Activated CD4-positive, alpha-beta T cell treated with anti-CD3 and anti-CD28 coated beads, Interleukin-2, amount 50 U/mL, for 16 hours (primary cell): ENCODE results near the gene CHPF2.

Source experiments
- DNase-seq: peaks from one replicate; pipeline ENCODE4 v3.0.0-alpha.2; 2020

CHPF2 gene

DNA sequence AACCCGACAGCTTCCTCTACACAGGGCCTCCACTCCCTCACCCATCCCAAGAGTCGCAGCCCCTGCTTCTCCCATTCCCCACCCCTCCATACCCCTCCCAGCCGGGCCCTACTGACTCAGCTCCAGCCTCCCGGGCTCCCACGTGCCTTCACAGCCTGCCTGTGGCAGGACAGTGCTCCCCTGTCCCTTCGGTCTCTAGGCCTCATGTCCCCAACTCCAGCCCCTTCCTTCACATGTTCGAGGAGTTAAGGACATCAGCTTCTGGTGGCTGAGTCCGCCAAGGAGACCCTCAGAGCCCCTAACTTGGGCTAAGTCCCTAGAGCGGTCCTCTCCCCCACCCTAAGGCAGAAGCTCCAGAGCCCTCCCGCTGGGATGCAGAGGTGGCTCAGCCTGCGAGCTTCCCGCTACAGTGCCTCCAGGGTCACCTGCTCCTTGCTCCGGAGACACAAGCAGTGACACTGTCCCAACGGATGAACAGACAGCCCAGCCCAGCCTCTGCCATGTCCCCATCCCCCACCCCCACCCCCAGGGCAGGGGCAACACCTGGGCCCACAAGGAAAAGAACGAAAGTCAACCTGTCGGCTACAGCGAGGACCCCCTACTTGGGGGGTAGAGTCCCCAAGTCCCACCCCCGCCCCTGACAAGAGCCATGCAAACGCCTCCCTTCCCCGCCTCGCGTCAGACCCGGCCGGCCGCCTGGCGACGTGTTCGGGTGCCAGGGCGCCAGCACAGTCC is 15.5 kb downstream of the CHPF2 start:
- no peak for DNase-seq

DNA sequence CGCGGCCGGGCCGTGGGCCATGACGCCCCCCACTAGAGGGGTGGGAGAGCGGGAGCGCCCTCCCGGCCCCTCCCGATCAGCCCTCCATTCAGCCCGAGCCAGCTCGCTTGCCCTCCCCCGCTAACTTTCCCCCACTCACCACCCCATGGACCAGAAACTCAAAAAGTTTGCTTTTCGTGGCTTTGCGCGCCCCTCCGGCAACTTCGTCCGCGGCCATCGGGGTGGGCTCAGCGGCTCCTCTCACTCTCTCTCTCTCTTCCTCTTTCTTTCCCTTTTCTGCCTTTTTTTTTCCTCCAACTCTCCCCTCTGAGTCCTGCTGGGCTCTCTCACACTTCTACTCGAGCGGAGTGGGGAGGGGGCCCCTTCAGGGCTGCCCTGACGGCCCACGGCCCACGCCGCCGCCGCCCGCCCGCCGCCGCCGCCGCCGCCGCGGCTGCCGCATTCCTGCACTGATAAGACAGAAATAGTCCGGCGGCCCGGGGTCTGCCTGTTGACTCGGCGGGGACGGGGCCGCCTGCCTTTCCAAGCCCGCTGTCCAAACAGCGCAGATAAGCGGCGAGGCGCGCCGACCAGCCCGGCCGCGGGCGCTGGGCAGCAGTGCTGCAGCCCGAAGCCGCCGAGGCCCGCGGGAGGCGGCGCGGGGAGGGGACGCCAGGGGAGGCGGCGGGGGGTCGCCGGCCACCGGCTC is 16.2 kb downstream of the CHPF2 start, which contains the start of gene SMARCD3:
Gene SMARCD3 (minus strand): TSS at position 349 of the 688 bp plus-strand sequence. CDS start 132 bp downstream, at position 217.
- no peak for DNase-seq

DNA sequence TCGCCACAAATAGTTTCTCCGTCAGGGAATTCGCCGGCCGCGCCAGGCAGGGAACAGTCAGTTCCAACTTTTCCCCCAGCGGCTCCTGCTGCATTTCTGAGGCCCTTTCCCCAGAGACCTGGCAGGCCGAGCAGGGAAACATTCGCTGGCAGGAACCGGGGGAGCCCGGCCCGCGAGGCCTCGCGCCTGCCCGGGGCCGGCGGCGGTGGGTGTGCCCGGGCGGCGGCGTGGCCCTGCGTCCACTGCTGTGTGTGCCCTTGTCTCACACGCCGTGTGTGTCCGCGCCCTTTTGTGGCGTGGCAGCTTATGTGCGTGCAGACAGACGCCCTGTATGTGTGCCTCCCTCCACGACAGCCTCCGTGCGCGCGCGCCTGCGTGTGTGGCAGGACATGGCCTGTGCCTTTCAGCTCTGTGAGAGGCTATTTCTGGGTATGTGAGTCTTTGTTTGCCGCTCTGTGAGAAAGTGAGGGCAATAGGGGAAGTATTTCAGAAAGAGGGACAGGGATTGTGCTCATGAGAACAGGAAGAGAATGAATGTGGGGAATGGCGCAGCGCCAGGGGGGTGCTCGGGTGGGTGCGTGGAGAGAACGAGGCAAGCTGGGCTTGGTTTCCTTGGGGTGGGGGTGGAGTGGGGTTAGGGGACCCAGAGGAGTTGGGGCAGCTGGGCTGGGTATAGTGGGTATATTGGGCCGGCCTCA is 16.9 kb downstream of the CHPF2 start:
- DNase-seq, result peak; percentile 32

DNA sequence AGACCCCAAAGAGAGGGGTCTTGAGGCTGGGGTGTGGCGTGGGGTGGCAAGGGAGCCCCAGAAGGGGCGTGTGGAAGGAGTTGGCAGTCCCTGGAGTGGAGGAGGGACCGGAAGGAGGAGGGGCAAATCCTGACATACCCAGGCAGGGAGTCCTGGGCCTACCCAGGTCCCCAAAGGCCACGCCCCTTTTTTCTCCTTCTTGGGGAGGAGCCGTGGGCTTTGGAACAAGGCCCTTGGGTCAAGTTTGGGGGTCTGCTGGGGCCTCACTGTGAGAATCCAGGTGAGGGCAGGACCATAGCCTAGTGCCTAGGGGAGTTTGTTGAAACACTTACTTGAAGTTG is 17.4 kb downstream of the CHPF2 start:
- DNase-seq, result no peak

DNA sequence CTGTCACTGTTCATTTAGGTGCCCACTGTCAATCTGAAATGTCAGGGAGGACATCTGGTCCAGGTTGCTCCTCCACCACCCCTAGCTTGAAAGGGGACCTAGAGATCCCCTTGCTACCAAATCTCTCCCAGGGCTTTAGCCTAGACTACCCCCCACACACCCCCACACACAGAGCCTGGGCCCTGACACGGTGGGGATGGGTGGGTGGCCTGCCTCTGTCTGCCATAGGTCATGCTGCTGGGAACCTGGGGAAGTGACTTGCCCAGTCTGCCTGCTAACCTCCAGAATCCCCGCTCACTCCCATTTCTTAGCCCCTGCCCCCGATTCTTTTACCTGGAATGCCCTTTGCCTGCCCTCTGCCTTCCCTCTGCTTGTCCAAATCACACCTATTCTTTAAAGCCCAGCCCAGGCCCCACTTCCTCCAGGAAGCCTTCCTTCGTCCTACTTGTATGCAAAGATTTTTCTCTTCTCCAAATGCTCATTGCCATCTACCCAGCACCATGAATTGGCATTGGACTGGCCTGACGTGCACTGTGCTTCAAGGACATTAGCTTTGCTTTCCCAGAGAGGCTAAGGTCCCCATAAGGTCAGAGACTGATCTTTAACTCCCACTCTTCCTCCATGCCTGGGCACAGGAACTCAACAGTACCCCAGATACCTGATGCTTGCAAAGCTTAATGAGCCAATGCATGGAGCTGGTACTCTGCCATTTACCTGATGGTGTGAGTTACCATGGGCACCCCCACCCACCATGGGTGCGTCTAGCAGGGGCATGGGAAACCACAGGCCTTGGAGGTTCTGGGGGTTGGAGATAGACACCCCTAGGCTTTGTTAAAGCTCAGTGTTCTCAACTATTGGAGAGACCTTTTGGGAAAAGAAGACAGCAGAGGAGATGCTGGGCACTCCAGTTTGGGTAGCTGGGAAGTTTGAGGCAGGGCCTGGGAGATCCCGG is 18.2 kb downstream of the CHPF2 start:
- DNase-seq, result no peak

DNA sequence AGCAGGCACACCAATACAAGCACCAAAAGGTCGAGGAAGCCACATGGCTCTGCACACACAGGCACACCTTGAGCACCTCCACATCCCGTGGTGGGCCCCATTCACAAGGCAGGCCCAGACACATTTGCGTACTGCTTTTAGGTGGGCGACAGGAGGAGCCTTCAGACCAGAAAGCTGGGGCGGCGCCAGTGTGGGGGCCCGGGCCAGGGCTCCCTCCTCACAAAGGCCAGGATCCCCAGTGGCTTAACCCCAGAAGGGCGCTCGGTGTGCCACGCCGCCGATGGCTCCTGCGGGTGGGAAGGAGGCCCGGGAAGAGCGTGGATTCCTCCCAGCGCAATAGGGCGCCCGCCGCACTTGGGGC is 19.0 kb downstream of the CHPF2 start:
- no peak for DNase-seq

DNA sequence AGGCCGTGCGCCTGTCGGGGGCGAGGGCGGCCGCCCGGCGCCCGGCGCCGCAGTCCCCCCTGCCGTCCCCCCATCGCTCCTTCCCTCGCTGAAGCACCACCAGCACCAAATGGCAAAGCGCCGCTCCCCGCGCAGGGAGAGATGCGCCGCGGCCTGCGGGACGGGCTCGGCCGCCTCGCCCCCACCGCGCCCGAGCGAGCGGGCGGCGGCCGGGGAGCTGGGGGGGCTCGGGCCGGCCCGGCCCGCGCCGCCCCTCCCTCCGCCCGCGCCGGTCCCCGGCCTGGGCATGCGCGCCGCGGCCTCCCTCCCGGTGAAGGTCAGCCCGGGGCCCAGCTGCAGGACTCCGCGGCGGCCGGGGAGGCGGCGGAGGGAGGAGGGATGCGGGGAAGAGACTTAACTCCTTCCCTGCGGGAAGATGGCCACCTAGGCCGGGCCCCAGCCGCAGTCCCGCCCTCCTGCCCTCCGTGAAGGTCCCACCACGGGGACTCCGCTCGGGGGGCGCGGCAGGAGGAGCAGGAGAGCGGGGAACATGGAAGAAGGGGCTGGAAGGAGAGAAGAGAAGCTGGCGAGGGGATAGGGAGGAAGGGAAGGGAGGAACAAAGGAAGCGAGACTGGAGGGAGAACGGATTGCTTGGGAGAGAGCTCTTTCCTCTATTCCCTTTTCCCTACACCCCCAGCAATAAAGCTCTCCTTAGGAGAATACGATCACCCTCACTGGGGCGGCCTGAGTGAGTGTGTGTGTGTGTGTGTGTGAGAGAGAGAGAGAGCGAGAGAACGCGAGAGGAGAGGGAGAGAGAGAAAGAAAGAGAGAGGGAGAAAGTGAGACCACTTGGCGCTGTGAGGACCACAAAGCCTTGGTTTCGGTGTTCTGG is 19.6 kb downstream of the CHPF2 start:
- no peak for DNase-seq

DNA sequence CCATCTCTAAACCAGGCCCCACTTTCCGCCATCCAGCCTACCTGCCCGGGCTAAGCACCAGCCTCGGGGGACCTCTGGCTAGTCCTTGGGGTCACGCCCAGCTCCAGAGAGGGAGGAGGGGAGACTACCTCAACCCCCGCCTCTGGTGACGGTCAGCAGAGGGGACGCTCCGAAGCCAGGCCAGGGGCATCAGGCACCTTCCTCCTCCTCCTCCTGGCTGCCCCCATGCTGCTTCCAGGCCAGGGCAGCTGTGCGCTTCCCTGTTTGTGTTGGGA is 20.2 kb downstream of the CHPF2 start:
- no peak for DNase-seq

DNA sequence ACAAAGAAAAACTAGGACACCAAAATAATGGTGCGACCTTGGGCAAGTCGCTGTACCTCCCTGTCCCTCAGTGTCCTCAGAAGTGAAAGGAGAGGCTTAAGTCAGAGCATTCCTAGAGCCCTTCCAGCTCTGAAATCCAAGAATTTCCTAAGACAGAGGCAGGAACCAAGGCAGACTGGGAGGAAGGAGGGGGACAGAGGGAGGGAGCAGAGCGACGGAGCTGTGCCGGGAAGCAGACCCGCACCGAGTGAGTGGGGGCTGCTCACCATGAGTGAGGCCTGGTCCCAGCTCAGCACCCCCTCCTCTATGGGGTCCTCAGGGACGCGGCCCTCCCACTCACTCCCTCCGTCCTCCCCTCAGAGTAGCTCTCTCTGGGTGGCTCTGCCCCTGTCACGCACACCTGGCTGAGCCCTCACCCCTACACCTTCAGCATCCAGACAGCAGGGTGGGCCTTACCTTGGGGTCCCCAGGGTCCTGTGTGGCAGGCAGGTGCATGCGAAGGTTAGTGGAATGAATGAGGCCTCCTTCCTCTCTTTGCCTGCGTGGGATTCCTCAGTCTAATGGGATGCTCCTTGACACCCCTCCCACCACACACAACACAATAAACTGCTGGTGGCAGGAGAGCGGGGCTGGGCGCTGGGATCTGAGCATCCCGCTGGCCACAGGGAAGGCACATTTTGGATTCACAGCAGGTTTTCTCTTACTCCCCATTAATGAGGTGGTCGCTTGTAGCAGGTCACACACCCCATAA is 20.9 kb downstream of the CHPF2 start:
- no peak for DNase-seq

DNA sequence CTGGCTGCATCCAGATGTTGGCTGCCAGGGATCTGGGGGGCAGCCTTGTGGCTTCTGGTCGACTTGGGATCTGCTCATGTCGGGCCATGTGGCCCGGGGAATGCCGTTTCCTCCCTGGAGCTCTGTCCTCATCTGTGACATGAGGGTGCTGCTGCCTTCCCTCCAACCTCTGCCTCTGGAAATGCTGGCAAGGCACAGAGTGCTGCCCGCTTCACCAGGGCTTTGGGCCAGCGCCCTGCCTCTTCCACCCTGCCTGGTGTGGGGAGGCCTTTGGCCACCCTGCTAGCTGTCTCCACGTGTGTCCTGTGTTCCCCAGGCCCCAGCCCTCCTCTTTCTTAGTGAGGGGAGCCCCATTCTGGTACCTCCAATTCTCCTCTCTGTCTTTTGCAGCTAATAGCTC is 22.0 kb downstream of the CHPF2 start:
- DNase-seq, result no peak

DNA sequence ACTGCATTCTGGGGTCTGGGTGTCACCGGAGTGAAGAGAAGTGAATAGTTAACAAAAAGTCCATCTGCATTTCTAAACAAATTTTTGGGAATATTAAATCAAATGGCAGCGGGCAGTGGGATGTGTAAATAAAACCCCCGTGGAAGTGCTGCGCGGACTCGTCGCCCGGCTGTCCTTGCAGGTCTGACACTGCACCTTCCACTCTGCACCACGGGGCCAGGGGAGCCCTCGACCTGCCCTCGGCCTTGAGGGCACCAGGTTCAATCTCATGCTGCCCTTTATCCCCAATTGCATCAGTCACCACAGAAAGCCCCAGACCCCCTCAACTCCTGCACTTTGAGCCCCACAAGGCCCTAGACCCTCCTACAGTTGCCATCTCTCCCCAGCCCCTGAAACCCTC is 22.6 kb downstream of the CHPF2 start:
- DNase-seq, result no peak

DNA sequence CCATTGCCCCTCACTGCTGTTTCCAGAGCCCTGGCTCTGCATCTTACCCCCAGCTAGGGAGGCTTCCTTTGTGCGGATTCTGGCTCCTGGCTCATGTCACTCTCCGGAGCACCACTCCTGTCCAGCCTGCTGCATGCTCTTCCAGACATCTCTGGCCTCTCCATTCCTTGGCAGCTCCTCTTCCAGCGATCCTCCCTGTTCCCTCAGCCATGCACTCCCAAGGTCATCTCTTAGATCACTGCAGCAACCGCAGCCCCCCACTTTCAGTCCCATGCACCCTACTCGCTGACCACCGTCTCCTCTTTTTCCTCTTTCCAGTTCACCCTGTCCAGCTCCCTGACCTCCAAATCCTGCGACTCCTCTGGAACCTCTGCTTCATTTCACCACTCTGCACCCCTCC is 23.1 kb downstream of the CHPF2 start:
- DNase-seq, result no peak

DNA sequence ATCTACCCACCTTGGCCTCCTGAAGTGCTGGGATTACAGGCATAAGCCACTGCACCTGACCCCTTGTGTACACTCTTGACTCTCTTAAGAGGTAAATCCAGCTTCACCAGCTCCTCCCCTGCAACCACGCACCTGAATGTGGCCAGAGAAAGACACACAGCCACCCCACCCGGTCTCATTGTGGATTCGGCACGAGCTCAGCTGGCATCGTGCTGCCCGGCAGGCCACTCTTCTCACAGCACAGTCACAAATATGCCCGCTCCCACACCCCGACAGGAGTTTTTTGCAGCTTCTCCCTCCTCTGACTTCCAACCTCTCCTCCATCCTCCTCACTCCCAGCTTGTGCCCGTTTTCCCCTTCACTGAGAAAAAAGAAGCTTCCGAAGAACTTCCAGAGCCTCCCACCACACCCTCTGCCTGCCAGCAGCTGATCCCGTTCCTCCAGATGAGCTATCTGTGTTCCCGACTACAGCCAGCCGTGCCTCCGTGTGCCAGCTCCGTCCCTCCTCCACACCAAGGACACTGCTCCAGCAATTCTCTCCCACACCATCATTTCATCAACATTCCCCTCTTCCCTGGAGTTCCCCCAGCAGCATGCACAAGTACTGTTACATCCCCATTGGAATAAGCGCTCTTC is 24.2 kb downstream of the CHPF2 start:
- DNase-seq, result no peak

DNA sequence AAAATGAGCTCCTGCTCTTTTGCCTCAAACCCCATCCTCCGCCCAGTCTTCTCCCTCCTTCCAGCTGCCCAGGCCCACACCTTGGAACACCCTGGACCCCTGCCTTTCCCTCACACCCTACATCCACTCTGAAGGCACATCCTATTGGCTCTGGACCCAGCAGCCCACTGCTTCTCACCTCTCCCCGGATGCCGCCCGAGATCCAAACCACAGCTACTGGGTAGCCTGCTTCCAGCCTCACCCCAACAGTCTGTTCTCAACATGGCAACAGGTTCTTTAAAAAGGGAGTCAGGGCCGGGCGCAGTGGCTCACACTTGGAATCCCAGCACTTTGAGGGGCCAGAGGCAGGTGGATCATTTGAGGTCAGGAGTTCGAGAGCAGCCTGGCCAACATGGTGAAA is 25.7 kb downstream of the CHPF2 start:
- no peak for DNase-seq

DNA sequence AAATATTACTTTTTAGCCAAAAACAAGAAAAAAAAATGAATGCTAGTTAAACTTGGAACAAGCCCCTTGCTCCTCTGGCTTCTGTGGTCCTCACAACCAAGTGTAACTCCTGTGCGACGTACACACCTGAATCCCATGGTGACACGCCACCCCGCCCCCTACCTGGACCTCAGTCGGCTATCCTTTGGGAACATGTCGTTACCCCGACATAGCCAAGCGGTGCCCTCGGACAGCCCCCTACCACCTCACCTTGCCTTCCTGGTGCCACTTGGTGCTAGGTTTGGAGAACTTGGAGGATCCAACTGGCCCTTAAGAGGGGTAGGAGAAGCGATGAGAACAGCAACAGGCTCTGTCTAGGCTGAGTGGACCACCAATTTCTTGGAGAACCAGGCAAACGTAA is 28.2 kb downstream of the CHPF2 start:
- DNase-seq, result no peak

DNA sequence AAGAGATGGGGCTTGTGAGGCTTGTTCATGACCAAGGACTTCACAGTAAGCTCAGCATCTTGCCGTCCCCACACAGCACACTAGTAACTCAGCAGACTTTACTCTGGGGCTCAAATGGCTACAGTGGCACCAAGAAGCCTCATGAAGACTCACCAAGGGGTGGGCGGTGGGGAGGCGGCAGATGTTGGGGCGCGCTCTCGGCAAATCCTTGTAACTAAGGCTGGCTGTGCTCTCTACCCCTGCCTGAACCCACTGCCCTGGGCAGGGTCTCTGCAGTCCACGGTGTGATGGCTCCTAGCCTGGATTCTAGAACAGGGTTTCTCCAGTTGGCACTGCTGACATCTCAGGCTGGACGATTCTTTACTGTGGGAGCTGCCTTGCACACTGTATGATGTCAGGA is 28.6 kb downstream of the CHPF2 start:
- no peak for DNase-seq

DNA sequence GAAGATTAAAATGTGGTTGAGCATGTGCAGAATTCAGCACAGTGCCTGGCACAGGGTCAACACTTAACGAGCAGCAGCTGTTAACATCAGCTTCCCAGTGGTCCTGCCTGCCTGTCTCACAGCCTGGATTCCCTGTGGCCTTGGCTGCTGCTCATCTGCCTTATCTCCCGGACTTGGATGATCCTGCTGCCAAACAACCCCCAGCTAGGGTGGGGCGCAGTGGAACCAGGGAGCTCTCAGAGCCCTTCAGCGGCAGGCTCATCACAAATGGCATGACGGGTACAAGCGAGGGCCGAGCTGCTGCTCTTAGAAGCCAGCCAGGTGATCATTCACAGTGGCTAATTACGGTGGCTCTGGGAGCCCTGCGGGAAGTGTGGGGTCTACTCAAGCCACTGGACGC is 29.2 kb downstream of the CHPF2 start:
- DNase-seq, result no peak

DNA sequence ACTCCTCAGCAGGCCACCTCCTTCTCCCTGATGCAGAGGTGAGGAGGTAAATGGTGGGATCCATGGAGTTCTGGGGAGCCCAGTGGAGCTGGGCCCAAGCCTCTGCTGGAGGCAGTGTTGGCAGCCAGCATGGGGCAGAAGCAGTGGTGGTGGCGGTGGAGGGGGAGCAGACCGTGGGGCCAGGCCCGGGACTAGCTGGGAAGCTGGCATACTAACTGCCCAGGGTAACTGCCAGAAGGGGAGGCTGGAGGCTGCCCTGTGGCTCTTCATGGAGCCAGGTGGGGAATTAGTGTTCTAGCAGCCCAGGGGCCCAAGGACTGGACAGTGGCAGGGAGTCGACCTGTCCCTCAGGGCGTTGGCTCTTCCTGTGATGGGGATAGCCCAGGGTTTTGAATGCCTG is 32.3 kb downstream of the CHPF2 start:
- no peak for DNase-seq

DNA sequence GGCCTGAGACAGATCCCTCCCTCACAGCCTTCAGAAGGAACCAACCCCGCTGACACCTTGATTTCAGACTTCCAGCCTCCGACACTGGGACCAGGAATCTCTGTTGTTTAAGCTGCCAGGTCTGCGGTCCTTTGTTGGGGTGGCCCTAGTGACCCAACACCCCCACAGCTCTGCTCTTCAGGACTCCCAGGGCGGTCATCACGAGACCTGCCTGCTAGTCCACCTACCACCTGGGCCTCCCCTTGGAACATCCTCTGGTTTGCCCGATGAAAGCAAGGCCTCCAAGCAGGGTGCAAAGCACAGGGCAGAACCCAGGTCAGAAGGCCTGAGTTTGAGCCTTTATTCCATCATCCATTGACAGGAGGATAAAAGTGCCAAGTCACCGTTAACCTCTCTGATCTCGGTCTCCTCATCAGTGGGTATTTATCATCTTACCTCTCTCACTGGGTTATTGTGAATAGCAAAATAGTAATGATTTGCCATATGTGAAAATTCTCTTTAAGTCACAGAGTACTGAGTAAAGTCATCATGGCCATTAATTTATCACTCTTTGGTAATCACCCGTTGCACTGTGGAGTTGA is 33.2 kb downstream of the CHPF2 start:
- DNase-seq, result no peak

DNA sequence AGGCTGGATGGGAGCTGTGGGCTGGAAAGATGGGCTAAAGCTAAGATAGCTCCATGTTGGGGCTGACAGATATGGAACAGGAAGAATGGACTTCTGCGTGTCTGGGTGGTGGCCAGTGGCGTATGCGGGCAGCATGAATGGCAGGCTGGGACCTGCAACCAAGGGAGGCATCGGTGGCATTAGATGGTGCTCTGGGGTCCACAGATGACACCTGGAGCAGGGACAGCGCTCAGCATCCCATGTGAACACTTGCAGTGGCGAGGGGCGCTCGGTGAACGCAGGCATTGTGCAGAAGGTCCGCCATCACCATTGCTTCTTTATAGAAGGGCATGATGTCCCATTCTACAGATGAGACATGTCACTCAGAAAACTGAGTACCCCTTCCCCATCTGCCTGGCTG is 37.2 kb downstream of the CHPF2 start:
- no peak for DNase-seq
